Measurements from ENCODE around the gene EYS. TPM values are rescaled to one million over a fixed set of nuclear protein-coding genes. Genes with fewer than 3 reads are reported as not detected.

Gene EYS
- total RNA-seq, 1 experiment from 2014 or later, result not detected

GRCh38 chr6:65221153-65221552 is 485.9 kb downstream of the EYS start:
- no peak for DNase-seq (ENCODE audit: low read depth)

GRCh38 chr6:65202738-65203137 is 504.3 kb downstream of the EYS start:
- DNase-seq (ENCODE audit: low read depth), result no peak

GRCh38 chr6:65199683-65200082 is 507.3 kb downstream of the EYS start:
- no peak for DNase-seq (ENCODE audit: low read depth)

GRCh38 chr6:65199121-65199520 is 507.9 kb downstream of the EYS start:
- no peak for DNase-seq (ENCODE audit: low read depth)

GRCh38 chr6:65191471-65191870 is 515.6 kb downstream of the EYS start:
- no peak for DNase-seq (ENCODE audit: low read depth)

- no peak for DNase-seq (ENCODE audit: low read depth)
Observed at GRCh38 chr6:65189236-65189881, 517.7 kb downstream of the EYS start.

GRCh38 chr6:65186826-65187225 is 520.2 kb downstream of the EYS start:
- DNase-seq (ENCODE audit: low read depth), result no peak

GRCh38 chr6:65182681-65183080 is 524.3 kb downstream of the EYS start:
- DNase-seq (ENCODE audit: low read depth), result no peak

- no peak for DNase-seq (ENCODE audit: low read depth)
Observed at GRCh38 chr6:65170273-65170672, 536.8 kb downstream of the EYS start.

GRCh38 chr6:65161661-65162060 is 545.4 kb downstream of the EYS start:
- DNase-seq (ENCODE audit: low read depth), result no peak

- DNase-seq (ENCODE audit: low read depth), result no peak
Observed at GRCh38 chr6:65157025-65157424, 550.0 kb downstream of the EYS start.

- no peak for DNase-seq (ENCODE audit: low read depth)
Observed at GRCh38 chr6:65155083-65155482, 551.9 kb downstream of the EYS start.

GRCh38 chr6:65149841-65150240 is 557.2 kb downstream of the EYS start:
- DNase-seq (ENCODE audit: low read depth), result no peak

GRCh38 chr6:65148839-65149238 is 558.2 kb downstream of the EYS start:
- no peak for DNase-seq (ENCODE audit: low read depth)

GRCh38 chr6:65135567-65135966 is 571.5 kb downstream of the EYS start:
- DNase-seq (ENCODE audit: low read depth), result no peak

- no peak for DNase-seq (ENCODE audit: low read depth)
Observed at GRCh38 chr6:65126667-65127066, 580.4 kb downstream of the EYS start.

GRCh38 chr6:65123521-65123920 is 583.5 kb downstream of the EYS start:
- no peak for DNase-seq (ENCODE audit: low read depth)

GRCh38 chr6:65117817-65118409 is 589.1 kb downstream of the EYS start:
- DNase-seq (ENCODE audit: low read depth), result no peak

- no peak for DNase-seq (ENCODE audit: low read depth)
Observed at GRCh38 chr6:65116326-65116725, 590.7 kb downstream of the EYS start.

GRCh38 chr6:65113581-65113980 is 593.4 kb downstream of the EYS start:
- DNase-seq (ENCODE audit: low read depth), result no peak

GRCh38 chr6:65112435-65112834 is 594.6 kb downstream of the EYS start:
- no peak for DNase-seq (ENCODE audit: low read depth)

- no peak for DNase-seq (ENCODE audit: low read depth)
Observed at GRCh38 chr6:65110031-65110430, 597.0 kb downstream of the EYS start.

GRCh38 chr6:65098349-65098748 is 608.7 kb downstream of the EYS start:
- DNase-seq (ENCODE audit: low read depth), result no peak

GRCh38 chr6:65091561-65091960 is 615.5 kb downstream of the EYS start:
- no peak for DNase-seq (ENCODE audit: low read depth)
